ENCODE measurements around the gene AMER1. TPM values are rescaled to one million over a fixed set of nuclear protein-coding genes. Genes with fewer than 3 reads are reported as not detected.

Gene AMER1
- total RNA-seq, 1 donor from 2014 or later, result 3.9 TPM

DNA sequence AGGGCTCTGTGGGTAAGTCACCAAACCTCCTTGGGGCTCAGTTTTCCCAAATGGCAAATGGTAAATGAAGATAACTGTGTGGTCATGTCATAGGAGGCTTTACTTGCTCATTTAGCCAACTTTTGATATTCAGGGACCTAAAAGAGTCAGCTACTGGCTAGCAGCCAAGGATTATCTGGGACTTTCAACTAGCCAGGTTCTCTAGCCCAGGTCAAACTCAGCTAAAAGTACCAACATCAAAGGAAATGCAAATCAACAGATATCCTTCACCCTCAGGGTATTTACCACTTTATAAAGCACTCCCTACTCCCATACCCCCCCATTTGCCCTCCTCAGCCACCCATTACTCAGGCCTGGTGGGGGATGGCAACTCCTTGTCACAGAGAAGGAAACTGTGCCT is 7.5 kb downstream of the AMER1 start:
- intact Hi-C loops (cut with DNase I), result no loop called here
- no peaks in the 10 kb centered on the region for H3K36me3 ChIP-seq
- H3K4me3 ChIP-seq, result no peak overlapping the region
- no peak for DNase-seq (ENCODE audit: low spot score in 2 of 2)
- H3K27ac ChIP-seq, result no peak overlapping the region
- TF ChIP-seq, protein P1, sequence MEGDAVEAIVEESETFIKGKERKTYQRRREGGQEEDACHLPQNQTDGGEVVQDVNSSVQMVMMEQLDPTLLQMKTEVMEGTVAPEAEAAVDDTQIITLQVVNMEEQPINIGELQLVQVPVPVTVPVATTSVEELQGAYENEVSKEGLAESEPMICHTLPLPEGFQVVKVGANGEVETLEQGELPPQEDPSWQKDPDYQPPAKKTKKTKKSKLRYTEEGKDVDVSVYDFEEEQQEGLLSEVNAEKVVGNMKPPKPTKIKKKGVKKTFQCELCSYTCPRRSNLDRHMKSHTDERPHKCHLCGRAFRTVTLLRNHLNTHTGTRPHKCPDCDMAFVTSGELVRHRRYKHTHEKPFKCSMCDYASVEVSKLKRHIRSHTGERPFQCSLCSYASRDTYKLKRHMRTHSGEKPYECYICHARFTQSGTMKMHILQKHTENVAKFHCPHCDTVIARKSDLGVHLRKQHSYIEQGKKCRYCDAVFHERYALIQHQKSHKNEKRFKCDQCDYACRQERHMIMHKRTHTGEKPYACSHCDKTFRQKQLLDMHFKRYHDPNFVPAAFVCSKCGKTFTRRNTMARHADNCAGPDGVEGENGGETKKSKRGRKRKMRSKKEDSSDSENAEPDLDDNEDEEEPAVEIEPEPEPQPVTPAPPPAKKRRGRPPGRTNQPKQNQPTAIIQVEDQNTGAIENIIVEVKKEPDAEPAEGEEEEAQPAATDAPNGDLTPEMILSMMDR (IDR thresholded peaks at IDR 0.05), result no peak
- no peaks in the 10 kb centered on the region for H3K9me3 ChIP-seq
- H3K4me1 ChIP-seq, result no peaks in the 10 kb centered on the region
- H3K27me3 ChIP-seq, result no peaks in the 10 kb centered on the region

DNA sequence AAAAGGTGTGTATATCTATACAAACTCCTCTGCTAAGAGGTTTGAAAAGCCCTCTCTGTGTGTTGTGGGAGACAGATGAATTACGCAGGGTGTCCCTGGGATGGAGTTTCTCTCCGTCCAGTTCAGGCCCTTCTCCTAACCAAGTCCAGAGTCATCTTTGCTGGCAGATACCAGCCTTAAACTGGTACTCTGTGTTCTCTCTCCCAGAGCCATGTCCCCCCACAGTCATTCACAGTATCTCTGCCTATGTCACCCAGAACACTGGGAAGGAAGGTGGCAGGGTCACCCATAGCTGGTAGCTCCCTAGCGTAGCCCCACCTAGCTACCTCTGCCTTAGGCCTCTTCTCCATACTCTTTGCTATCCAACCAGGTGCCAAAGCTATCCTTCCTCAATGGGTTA is 8.9 kb downstream of the AMER1 start:
- Histone ChIP-seq H3K36me3 (peaks cover 0 to 8% of the 10 kb centered on the region in 2 donors), H3K9me3 (no peaks in the 10 kb centered on the region), H3K4me3 (no peak overlapping the region), H3K27ac (no peak overlapping the region), H3K27me3 (no peaks in the 10 kb centered on the region), H3K4me1 (no peaks in the 10 kb centered on the region)
- DNase-seq (ENCODE audit: low spot score in 2 of 2), result no peak
- intact Hi-C loops (cut with DNase I), result no loop called here
- TF ChIP-seq, protein P1 (IDR thresholded peaks at IDR 0.05), result no peak

DNA sequence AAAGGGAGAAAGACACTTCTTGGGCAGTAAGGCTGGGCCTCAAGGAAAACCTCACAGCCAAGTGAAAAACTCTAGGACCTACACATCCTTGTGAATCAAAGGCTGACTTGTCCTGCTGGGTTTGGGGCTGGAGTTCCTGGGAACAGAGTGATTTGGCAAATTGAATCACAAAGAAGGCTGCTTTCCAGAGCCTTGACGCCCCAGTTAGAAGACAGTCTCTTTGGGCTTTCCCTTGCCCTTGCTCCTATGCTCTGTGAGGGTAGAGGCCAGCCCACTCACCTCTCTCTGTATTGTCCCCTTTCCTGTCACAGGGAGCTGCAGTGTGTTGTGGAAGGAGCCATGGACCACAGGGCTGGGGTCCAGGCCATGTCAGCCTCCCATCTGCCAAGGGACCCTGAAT is 9.6 kb downstream of the AMER1 start:
- TF ChIP-seq, protein P1 (IDR thresholded peaks at IDR 0.05), result no peak
- no peak overlapping the region for H3K27ac ChIP-seq
- intact Hi-C loops (cut with DNase I), result no loop called here
- H3K36me3 ChIP-seq, result peaks cover 0 to 14% of the 10 kb centered on the region in 2 donors
- no peaks in the 10 kb centered on the region for H3K9me3 ChIP-seq
- no peak for DNase-seq (ENCODE audit: low spot score in 2 of 2)
- H3K4me1 ChIP-seq, result no peaks in the 10 kb centered on the region
- H3K4me3 ChIP-seq, result no peak overlapping the region
- no peaks in the 10 kb centered on the region for H3K27me3 ChIP-seq

DNA sequence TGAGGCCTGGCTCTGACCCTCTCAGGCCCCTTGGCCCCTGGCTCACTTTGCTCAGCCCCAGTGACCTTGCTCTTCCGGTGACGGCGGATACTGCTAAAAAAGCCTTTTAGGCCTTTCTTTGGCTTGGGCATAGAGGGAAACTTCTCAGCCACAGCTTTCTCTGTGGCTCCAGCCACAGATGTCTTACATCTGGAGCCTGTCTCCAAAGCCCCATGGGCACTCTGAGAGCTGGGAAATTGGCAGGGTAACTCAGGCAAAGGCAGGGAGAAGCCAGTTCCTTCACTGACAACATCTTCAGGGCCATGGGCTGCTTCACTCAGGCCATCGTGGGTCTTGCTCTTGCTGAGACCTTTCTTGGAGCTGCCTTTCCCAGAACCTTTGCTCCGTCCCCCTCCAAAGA is 12.8 kb downstream of the AMER1 start:
- TF ChIP-seq, protein P1 (IDR thresholded peaks at IDR 0.05), result no peak
- H3K4me1 ChIP-seq, result no peaks in the 10 kb centered on the region
- no peak overlapping the region for H3K4me3 ChIP-seq
- no peak overlapping the region for H3K27ac ChIP-seq
- peaks cover 0 to 20% of the 10 kb centered on the region in 2 donors for H3K36me3 ChIP-seq
- no peaks in the 10 kb centered on the region for H3K27me3 ChIP-seq
- peak in 1 of 2 donors; percentile 24 for DNase-seq (ENCODE audit: low spot score in 2 of 2)
- intact Hi-C loops (cut with DNase I), result no loop called here
- no peaks in the 10 kb centered on the region for H3K9me3 ChIP-seq

DNA sequence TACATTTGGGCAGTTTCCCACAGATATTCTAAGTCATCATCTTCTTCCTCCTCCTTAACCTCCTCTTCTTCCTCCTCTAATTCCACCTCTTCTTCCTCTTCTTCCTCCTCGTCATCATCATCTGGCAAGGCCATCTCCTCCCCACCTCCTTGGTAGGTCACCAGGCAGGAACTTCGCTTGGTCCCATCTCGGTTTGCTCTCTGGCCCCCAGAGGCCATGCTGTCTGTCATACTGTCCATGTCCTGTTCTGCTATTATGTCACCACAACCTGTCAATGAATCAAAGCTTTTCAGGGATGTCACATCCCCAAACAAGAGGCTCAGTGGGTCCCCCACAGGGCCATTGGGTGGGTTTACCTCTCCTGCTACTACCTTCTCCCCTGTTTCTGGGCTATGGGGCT is 13.5 kb downstream of the AMER1 start:
- intact Hi-C loops (cut with DNase I), result no loop called here
- peaks cover 0 to 20% of the 10 kb centered on the region in 2 donors for H3K36me3 ChIP-seq

More for the DNA sequence above, 13.5 kb downstream of the AMER1 start:
- Histone ChIP-seq H3K4me1 (no peaks in the 10 kb centered on the region), H3K4me3 (no peak overlapping the region), H3K27ac (no peak overlapping the region), H3K27me3 (no peaks in the 10 kb centered on the region), H3K9me3 (no peaks in the 10 kb centered on the region)
- TF ChIP-seq, protein P1 (IDR thresholded peaks at IDR 0.05), result no peak
- peak in 1 of 2 donors; percentile 38 for DNase-seq (ENCODE audit: low spot score in 2 of 2)
